H1 (cell line): Measurements from ENCODE around the gene ZNF692. TPM values are rescaled to one million over a fixed set of nuclear protein-coding genes. Genes with fewer than 3 reads are reported as not detected.

Experiments
- BACH1 ChIP-seq: IDR thresholded peaks from 2 replicates; pipeline ENCODE4 v1.6.1; 2012; ENCODE audit warnings: low read length, improper control_type of control experiment
- BRCA1 ChIP-seq: IDR thresholded peaks from 2 replicates; pipeline ENCODE4 v1.6.1; 2012; ENCODE audit warnings: low read depth, low read length, improper control_type of control experiment
- CBX8 ChIP-seq: fragments of 300-800, 300-1000 bp; sonication (generic); IDR thresholded peaks from 2 replicates; pipeline ENCODE4 v1.7.1; 2016; ENCODE audit warnings: low read depth, low read length, borderline replicate concordance
- CREB1 ChIP-seq: IDR thresholded peaks from 2 replicates; pipeline ENCODE4 v1.6.1; 2012; ENCODE audit warnings: inconsistent platforms
- EGR1 ChIP-seq: IDR thresholded peaks from 2 replicates; pipeline ENCODE4 v1.6.1; 2011; ENCODE audit warnings: low read depth, low read length, borderline replicate concordance
- EP300 ChIP-seq, 2 experiments: IDR thresholded peaks; 1 replicate in 1 of 2; 2 replicates in 1 of 2; pipeline ENCODE4 v1.6.1; 2011 to 2012; ENCODE audit warnings: low read depth in 2 of 2, low read length in 2 of 2, mild to moderate bottlenecking in 2 of 2, borderline replicate concordance in 1 of 2, inconsistent platforms in 1 of 2, moderate library complexity in 1 of 2
- GABPA ChIP-seq: IDR thresholded peaks from 2 replicates; pipeline ENCODE4 v1.6.1; 2011; ENCODE audit warnings: mild to moderate bottlenecking, low read length, moderate library complexity, borderline replicate concordance; ENCODE audit not compliant: insufficient read depth
- HDAC2 ChIP-seq, 2 experiments: fragments of 300-600 bp in 1 of 2; sonication (generic) in 1 of 2; IDR thresholded peaks; 2 replicates each; pipeline ENCODE4 v1.6.1; 2011 to 2012; ENCODE audit warnings: low read depth in 2 of 2, low read length in 2 of 2, mild to moderate bottlenecking in 2 of 2, moderate library complexity in 2 of 2, borderline replicate concordance in 1 of 2, inconsistent platforms in 1 of 2
- JUND ChIP-seq: IDR thresholded peaks from 2 replicates; pipeline ENCODE4 v1.6.1; 2011; ENCODE audit warnings: mild to moderate bottlenecking, improper control_type of control experiment, low read length
- KDM4A ChIP-seq: IDR thresholded peaks from one replicate; pipeline ENCODE4 v1.7.1; 2012; ENCODE audit warnings: low read depth, mild to moderate bottlenecking, moderate library complexity, low read length, inconsistent platforms; ENCODE audit not compliant: severe bottlenecking
- MAFK ChIP-seq: IDR thresholded peaks from 2 replicates; pipeline ENCODE4 v1.6.1; 2012; ENCODE audit warnings: low read depth, mild to moderate bottlenecking, improper control_type of control experiment, low read length
- MAX ChIP-seq: IDR thresholded peaks from 2 replicates; pipeline ENCODE4 v1.6.1; 2012; ENCODE audit warnings: inconsistent platforms
- NANOG ChIP-seq: IDR thresholded peaks from 2 replicates; pipeline ENCODE4 v1.6.1; 2011; ENCODE audit warnings: low read length, low read depth, mild to moderate bottlenecking, inconsistent platforms; ENCODE audit not compliant: insufficient read depth, poor library complexity, severe bottlenecking
- NRF1 ChIP-seq: IDR thresholded peaks from 2 replicates; pipeline ENCODE4 v1.6.1; 2011; ENCODE audit warnings: mild to moderate bottlenecking, low read depth, low read length, improper control_type of control experiment
- POU5F1 ChIP-seq: IDR thresholded peaks from 2 replicates; pipeline ENCODE4 v1.6.1; 2011; ENCODE audit warnings: low read depth, mild to moderate bottlenecking, low read length, moderate library complexity
- RBBP5 ChIP-seq: IDR thresholded peaks from 2 replicates; pipeline ENCODE4 v1.7.1; 2012; ENCODE audit warnings: low read depth, mild to moderate bottlenecking, inconsistent platforms, low read length, moderate library complexity, borderline replicate concordance
- RXRA ChIP-seq: IDR thresholded peaks from 2 replicates; pipeline ENCODE4 v1.6.1; 2011; ENCODE audit warnings: low read depth, mild to moderate bottlenecking, low read length, moderate library complexity; ENCODE audit not compliant: insufficient read depth
- SAP30 ChIP-seq: fragments of 300-600 bp; sonication (generic); IDR thresholded peaks from 2 replicates; pipeline ENCODE4 v1.7.1; 2012; ENCODE audit warnings: low read length, moderate library complexity, mild to moderate bottlenecking, inconsistent platforms; ENCODE audit not compliant: insufficient read depth, insufficient replicate concordance
- SIN3A ChIP-seq, 2 experiments: IDR thresholded peaks in 1 of 2; conservative IDR thresholded peaks in 1 of 2; 2 replicates each; pipeline ENCODE4 v1.6.1; 2011 to 2012; ENCODE audit warnings: low read length in 2 of 2, improper control_type of control experiment in 1 of 2, low read depth in 1 of 2, mild to moderate bottlenecking in 1 of 2
- SIRT6 ChIP-seq: IDR thresholded peaks from one replicate; pipeline ENCODE4 v1.7.1; 2012; ENCODE audit warnings: low read length, inconsistent platforms
- TCF12 ChIP-seq: IDR thresholded peaks from 2 replicates; pipeline ENCODE4 v1.6.1; 2011; ENCODE audit warnings: low read depth, mild to moderate bottlenecking, low read length
- TEAD4 ChIP-seq: IDR thresholded peaks from 2 replicates; pipeline ENCODE4 v1.6.1; 2012; ENCODE audit warnings: low read depth, low read length, inconsistent platforms, mixed read lengths
- polyA plus RNA-seq, 7 experiments: library from polyadenylated mRNA; depleted of rRNA in 3 of 7; stranded (reverse) in 5 of 7; unstranded in 2 of 7; fragments of >200 nt in 5 of 7; fragments of 200-250 nt in 2 of 7; gene quantifications; 1 replicate in 5 of 7; 2 replicates in 1 of 7; 4 replicates in 1 of 7; pipeline versions ENCODE4 v1.2.1 to v1.2.3, GENCODE V29; 2011 to 2013; ENCODE audit warnings: missing spikeins in 2 of 7, mixed read lengths in 2 of 7
- total RNA-seq: library from RNA; stranded (reverse); fragmentation: NEBNext Ultra II Directional; extraction: Animal tissue kit (Norgen Biotek cat#: 25700); gene quantifications from 2 replicates; pipeline ENCODE4 v1.2.1, GENCODE V29; 2021

Gene ZNF692
- total and polyA plus RNA-seq, 2 of the 8 experiments (the other 6 are each of a cell fraction or from before 2014, with no cell fraction given), result 38.4 to 52.3 TPM

GRCh38 chr1:248906009-248906752 is 47.3 kb upstream of the ZNF692 start, which contains the start of gene PGBD2 (continued):
- TF ChIP-seq EGR1 (peak; percentile 63), EP300 (IDR thresholded peaks at IDR 0.05; ENCODE audit: borderline replicate concordance in 1 of 2, low read depth in 2 of 2, low read length in 2 of 2) (peak; percentile 9 to 59; a peak in 2 of 3 replicates), BACH1 (no peak), RBBP5 (peak; percentile 95; the same call in 1 of the 2 replicates), NRF1 (no peak), JUND (no peak), HDAC2 (IDR thresholded peaks at IDR 0.05; ENCODE audit: borderline replicate concordance in 1 of 2, low read depth in 2 of 2, low read length in 2 of 2) (no peak), GABPA (no peak), TEAD4 (no peak), BRCA1 (no peak), POU5F1 (no peak), RXRA (no peak), SAP30 (no peak), SIN3A (conservative IDR thresholded peaks at IDR 0.05 in 1 of 2, IDR thresholded peaks at IDR 0.05 in 1 of 2; ENCODE audit: low read depth in 1 of 2, low read length in 2 of 2) (0 out of 4 replicates have a peak, but pooled peaks of 1 of the 2 experiments have one; percentile 36), TCF12 (no peak), NANOG (peak; percentile 34), MAX (peak; percentile 84), KDM4A (peak; percentile 100), MAFK (no peak), CREB1 (peak; percentile 78), CBX8 (no peak), SIRT6 (peak; percentile 50)
